ENCODE results near the gene ATXN7L2.
A peak's percentile ranks its signal among the peaks of the same experiment; 100 is the strongest.

ATXN7L2 gene

DNA sequence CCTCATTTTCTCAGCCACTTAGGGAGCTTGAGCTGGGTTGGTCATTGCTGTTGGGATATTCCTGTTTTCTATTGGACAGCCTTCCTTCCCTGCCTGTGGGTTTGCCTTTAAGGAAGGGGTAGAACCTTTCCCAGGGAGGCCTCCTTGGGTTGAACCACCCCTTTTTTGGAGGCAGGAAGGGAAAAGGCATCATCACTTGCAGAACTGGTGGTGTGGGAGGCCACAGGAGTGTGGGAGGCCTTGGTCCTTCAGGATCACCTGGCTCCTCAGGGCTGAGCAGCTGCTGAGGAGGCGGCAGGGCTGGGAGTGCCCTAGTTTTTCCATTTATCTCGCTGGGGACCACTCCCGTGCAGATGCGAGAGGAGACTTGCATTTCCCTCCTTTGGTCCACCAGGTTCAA, 9.5 kb downstream of the ATXN7L2 start (continued):
- TF ChIP-seq KLF10 (tag by site-specific recombination; IDR thresholded peaks at IDR 0.05) (no peak), ZNF354C (tag by site-specific recombination; IDR thresholded peaks at IDR 0.05; ENCODE audit: borderline replicate concordance, low read depth) (no peak), ZNF501 (tag by site-specific recombination; IDR thresholded peaks at IDR 0.05) (no peak), HOXC10 (CRISPR knock-in tag; IDR thresholded peaks at IDR 0.05) (no peak), EGR2 (tag by site-specific recombination; IDR thresholded peaks at IDR 0.05; ENCODE audit: low read depth) (peak; percentile 65), SP3 (tag by site-specific recombination; IDR thresholded peaks at IDR 0.05) (peak; percentile 30), KLF8 (tag by site-specific recombination; IDR thresholded peaks at IDR 0.05) (no peak), ZNF621 (tag by site-specific recombination; IDR thresholded peaks at IDR 0.05) (no peak), ZNF221 (tag by site-specific recombination; IDR thresholded peaks at IDR 0.05; ENCODE audit: borderline replicate concordance) (no peak)
- TF ChIP-seq, protein P1, sequence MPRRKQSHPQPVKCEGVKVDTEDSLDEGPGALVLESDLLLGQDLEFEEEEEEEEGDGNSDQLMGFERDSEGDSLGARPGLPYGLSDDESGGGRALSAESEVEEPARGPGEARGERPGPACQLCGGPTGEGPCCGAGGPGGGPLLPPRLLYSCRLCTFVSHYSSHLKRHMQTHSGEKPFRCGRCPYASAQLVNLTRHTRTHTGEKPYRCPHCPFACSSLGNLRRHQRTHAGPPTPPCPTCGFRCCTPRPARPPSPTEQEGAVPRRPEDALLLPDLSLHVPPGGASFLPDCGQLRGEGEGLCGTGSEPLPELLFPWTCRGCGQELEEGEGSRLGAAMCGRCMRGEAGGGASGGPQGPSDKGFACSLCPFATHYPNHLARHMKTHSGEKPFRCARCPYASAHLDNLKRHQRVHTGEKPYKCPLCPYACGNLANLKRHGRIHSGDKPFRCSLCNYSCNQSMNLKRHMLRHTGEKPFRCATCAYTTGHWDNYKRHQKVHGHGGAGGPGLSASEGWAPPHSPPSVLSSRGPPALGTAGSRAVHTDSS (tag by site-specific recombination; IDR thresholded peaks at IDR 0.05): no peak
- TF ChIP-seq, protein P2, sequence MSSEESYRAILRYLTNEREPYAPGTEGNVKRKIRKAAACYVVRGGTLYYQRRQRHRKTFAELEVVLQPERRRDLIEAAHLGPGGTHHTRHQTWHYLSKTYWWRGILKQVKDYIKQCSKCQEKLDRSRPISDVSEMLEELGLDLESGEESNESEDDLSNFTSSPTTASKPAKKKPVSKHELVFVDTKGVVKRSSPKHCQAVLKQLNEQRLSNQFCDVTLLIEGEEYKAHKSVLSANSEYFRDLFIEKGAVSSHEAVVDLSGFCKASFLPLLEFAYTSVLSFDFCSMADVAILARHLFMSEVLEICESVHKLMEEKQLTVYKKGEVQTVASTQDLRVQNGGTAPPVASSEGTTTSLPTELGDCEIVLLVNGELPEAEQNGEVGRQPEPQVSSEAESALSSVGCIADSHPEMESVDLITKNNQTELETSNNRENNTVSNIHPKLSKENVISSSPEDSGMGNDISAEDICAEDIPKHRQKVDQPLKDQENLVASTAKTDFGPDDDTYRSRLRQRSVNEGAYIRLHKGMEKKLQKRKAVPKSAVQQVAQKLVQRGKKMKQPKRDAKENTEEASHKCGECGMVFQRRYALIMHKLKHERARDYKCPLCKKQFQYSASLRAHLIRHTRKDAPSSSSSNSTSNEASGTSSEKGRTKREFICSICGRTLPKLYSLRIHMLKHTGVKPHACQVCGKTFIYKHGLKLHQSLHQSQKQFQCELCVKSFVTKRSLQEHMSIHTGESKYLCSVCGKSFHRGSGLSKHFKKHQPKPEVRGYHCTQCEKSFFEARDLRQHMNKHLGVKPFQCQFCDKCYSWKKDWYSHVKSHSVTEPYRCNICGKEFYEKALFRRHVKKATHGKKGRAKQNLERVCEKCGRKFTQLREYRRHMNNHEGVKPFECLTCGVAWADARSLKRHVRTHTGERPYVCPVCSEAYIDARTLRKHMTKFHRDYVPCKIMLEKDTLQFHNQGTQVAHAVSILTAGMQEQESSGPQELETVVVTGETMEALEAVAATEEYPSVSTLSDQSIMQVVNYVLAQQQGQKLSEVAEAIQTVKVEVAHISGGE (tag by site-specific recombination; conservative IDR thresholded peaks at IDR 0.05; ENCODE audit: low read depth): no peak
- TF ChIP-seq, protein P3, sequence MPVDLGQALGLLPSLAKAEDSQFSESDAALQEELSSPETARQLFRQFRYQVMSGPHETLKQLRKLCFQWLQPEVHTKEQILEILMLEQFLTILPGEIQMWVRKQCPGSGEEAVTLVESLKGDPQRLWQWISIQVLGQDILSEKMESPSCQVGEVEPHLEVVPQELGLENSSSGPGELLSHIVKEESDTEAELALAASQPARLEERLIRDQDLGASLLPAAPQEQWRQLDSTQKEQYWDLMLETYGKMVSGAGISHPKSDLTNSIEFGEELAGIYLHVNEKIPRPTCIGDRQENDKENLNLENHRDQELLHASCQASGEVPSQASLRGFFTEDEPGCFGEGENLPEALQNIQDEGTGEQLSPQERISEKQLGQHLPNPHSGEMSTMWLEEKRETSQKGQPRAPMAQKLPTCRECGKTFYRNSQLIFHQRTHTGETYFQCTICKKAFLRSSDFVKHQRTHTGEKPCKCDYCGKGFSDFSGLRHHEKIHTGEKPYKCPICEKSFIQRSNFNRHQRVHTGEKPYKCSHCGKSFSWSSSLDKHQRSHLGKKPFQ (tag by site-specific recombination; IDR thresholded peaks at IDR 0.05): no peak
- TF ChIP-seq, protein P4, sequence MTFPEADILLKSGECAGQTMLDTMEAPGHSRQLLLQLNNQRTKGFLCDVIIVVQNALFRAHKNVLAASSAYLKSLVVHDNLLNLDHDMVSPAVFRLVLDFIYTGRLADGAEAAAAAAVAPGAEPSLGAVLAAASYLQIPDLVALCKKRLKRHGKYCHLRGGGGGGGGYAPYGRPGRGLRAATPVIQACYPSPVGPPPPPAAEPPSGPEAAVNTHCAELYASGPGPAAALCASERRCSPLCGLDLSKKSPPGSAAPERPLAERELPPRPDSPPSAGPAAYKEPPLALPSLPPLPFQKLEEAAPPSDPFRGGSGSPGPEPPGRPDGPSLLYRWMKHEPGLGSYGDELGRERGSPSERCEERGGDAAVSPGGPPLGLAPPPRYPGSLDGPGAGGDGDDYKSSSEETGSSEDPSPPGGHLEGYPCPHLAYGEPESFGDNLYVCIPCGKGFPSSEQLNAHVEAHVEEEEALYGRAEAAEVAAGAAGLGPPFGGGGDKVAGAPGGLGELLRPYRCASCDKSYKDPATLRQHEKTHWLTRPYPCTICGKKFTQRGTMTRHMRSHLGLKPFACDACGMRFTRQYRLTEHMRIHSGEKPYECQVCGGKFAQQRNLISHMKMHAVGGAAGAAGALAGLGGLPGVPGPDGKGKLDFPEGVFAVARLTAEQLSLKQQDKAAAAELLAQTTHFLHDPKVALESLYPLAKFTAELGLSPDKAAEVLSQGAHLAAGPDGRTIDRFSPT (tag by site-specific recombination; IDR thresholded peaks at IDR 0.05): no peak

DNA sequence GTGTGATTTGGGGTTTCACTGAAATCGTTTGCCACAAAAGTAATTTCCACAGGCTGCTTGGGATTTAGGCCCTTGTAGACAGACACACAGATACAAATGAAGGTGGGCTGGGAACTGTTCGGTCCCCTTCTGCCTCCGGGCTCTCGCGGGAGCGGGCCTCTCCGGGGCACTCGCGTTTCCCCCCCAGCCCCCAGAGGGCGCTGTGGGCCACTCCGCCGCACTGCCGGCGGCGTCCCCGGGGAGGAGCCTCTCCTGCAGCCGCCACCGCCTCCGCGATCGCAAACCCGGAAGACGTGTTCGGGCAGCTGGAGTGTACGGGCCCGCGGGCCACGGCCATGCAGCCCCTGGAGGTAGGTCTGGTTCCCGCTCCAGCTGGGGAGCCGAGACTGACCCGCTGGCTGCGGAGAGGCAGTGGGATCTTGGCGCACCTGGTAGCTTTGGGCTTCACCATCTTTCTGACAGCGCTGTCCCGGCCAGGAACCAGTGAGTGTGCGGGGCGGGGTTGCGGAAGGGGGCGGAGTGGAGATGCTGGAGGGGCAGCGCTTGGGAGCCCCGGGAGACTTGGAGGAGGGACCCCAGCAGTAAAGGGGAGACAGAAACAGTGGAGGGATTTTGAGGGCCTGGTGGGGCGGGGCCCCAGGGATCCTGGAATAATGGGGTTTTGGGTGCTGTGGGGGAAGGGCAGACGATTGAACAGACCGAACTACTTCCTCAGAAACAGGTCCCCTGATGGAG, 10.3 kb downstream of the ATXN7L2 start, which contains the start of gene CYB561D1:
TSS of gene CYB561D1 (plus strand) at position 290 of the 735 bp plus-strand sequence. CDS start at position 336, 46 bp downstream.
- Histone ChIP-seq H3K27ac (ENCODE audit: extremely low read depth, low read depth, low read length) (peak within 1 kb of the TSS; percentile 6; the same call in 1 of the 2 replicates), H3K4me1 (ENCODE audit: control insufficient read depth, insufficient read depth, low read length) (no peaks in the 10 kb centered on the region), H3K9me3 (ENCODE audit: control insufficient read depth, insufficient read depth, low read depth, low read length) (no peaks in the 10 kb centered on the region), H3K36me3 (ENCODE audit: control insufficient read depth in 2 of 2, insufficient read depth in 1 of 2, low read length in 2 of 2) (peaks cover 0 to 63% of the 10 kb centered on the region in 2 experiments; a peak in 1 of 3 replicates), H3K4me3 (ENCODE audit: low read depth, low read length) (peak within 1 kb of the TSS; percentile 95)
- CTCF ChIA-PET: interaction anchor here (0.5 to 36.3 kb wide), 22 partner anchors 11 to 560 kb away, joined by 3 to 1152 read pairs (median 4); partner anchors contain the start of genes AMIGO1, ATXN7L2 and GPR61
- POLR2A ChIA-PET: interaction anchor here (0.6 to 2.9 kb wide), 6 partner anchors 12 to 135 kb away, joined by 3 to 11 read pairs (median 4); partner anchors contain the start of gene GNAI3
- TF ChIP-seq, protein P5, sequence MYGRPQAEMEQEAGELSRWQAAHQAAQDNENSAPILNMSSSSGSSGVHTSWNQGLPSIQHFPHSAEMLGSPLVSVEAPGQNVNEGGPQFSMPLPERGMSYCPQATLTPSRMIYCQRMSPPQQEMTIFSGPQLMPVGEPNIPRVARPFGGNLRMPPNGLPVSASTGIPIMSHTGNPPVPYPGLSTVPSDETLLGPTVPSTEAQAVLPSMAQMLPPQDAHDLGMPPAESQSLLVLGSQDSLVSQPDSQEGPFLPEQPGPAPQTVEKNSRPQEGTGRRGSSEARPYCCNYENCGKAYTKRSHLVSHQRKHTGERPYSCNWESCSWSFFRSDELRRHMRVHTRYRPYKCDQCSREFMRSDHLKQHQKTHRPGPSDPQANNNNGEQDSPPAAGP (tag by site-specific recombination; IDR thresholded peaks at IDR 0.05): peak; percentile 64
- TF ChIP-seq ZBTB17 (tag by site-specific recombination; IDR thresholded peaks at IDR 0.05): peak; percentile 93
- TF ChIP-seq, protein P6, sequence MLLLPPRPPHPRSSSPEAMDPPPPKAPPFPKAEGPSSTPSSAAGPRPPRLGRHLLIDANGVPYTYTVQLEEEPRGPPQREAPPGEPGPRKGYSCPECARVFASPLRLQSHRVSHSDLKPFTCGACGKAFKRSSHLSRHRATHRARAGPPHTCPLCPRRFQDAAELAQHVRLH (tag by site-specific recombination; IDR thresholded peaks at IDR 0.05): peak; percentile 63; the same call in 1 of the 2 replicates
- TF ChIP-seq, protein P7, sequence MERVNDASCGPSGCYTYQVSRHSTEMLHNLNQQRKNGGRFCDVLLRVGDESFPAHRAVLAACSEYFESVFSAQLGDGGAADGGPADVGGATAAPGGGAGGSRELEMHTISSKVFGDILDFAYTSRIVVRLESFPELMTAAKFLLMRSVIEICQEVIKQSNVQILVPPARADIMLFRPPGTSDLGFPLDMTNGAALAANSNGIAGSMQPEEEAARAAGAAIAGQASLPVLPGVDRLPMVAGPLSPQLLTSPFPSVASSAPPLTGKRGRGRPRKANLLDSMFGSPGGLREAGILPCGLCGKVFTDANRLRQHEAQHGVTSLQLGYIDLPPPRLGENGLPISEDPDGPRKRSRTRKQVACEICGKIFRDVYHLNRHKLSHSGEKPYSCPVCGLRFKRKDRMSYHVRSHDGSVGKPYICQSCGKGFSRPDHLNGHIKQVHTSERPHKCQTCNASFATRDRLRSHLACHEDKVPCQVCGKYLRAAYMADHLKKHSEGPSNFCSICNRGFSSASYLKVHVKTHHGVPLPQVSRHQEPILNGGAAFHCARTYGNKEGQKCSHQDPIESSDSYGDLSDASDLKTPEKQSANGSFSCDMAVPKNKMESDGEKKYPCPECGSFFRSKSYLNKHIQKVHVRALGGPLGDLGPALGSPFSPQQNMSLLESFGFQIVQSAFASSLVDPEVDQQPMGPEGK (tag by site-specific recombination; IDR thresholded peaks at IDR 0.05): peak; percentile 86
- TF ChIP-seq, protein P8, sequence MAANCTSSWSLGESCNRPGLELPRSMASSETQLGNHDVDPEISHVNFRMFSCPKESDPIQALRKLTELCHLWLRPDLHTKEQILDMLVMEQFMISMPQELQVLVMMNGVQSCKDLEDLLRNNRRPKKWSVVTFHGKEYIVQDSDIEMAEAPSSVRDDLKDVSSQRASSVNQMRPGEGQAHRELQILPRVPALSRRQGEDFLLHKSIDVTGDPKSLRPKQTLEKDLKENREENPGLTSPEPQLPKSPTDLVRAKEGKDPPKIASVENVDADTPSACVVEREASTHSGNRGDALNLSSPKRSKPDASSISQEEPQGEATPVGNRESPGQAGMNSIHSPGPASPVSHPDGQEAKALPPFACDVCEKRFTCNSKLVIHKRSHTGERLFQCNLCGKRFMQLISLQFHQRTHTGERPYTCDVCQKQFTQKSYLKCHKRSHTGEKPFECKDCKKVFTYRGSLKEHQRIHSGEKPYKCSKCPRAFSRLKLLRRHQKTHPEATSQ (tag by site-specific recombination; IDR thresholded peaks at IDR 0.05): peak; percentile 81
- TF ChIP-seq, protein P9, sequence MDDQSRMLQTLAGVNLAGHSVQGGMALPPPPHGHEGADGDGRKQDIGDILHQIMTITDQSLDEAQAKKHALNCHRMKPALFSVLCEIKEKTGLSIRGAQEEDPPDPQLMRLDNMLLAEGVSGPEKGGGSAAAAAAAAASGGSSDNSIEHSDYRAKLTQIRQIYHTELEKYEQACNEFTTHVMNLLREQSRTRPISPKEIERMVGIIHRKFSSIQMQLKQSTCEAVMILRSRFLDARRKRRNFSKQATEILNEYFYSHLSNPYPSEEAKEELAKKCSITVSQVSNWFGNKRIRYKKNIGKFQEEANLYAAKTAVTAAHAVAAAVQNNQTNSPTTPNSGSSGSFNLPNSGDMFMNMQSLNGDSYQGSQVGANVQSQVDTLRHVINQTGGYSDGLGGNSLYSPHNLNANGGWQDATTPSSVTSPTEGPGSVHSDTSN (CRISPR knock-in tag; IDR thresholded peaks at IDR 0.05): peak; percentile 82
